Activated CD8-positive, alpha-beta memory T cell treated with anti-CD3 and anti-CD28 coated beads, Interleukin-2, amount 10 ng/mL, durations not matched to agents 7 days and 5 days (primary cell): ENCODE measurements around the gene ONECUT3. TPM values are rescaled to one million over a fixed set of nuclear protein-coding genes. Genes with fewer than 3 reads are reported as not detected.
"Not testable (repeated sequence)": the region's sequence is repeated elsewhere in the genome, so short reads cannot be mapped to it uniquely, and the experiment has no call there.

Experiments
- ATAC-seq: fragments of 150-1000 bp; cut with Tn5 transposase; one replicate; pipeline ENCODE4 v1.10.0; 2021; ENCODE audit warnings: moderate library complexity
- CTCF ChIA-PET: fragments of 350-600 bp; sonication (Branson Sonifier 250); formaldehyde crosslinking; loops from one replicate; lab custom pipeline; 2021; ENCODE audit warnings: antibody characterized with exemption; lab: Charles Lee
- DNase-seq: peaks from one replicate; pipeline ENCODE4 v3.0.0-alpha.2; 2020
- H3K27ac Mint-ChIP-seq: one replicate; pipeline ENCODE4 v1.8.0; 2021; ENCODE audit warnings: mild to moderate bottlenecking, mixed read lengths
- H3K27me3 Mint-ChIP-seq: one replicate; pipeline ENCODE4 v1.8.0; 2021; ENCODE audit warnings: mixed read lengths
- H3K36me3 Mint-ChIP-seq: one replicate; pipeline ENCODE4 v1.8.0; 2021; ENCODE audit warnings: mild to moderate bottlenecking, mixed read lengths
- H3K4me1 Mint-ChIP-seq: one replicate; pipeline ENCODE4 v1.8.0; 2021; ENCODE audit warnings: mixed read lengths
- H3K4me3 Mint-ChIP-seq: one replicate; pipeline ENCODE4 v1.8.0; 2021; ENCODE audit warnings: mild to moderate bottlenecking, moderate library complexity, mixed read lengths
- H3K9me3 Mint-ChIP-seq: one replicate; pipeline ENCODE4 v1.8.0; 2022; ENCODE audit warnings: low read depth, mixed read lengths
- total RNA-seq, 2 experiments: library from RNA; stranded (reverse); gene quantifications; one replicate each; pipeline ENCODE4 v1.2.3, GENCODE V29; 2021

ONECUT3 gene
- total RNA-seq: not detected

- no peak within 1 kb of the TSS for H3K27ac Mint-ChIP-seq
- no peak within 1 kb of the TSS for H3K4me3 Mint-ChIP-seq
- H3K4me1 Mint-ChIP-seq: peaks cover 14% of the 10 kb centered on the region
- H3K9me3 Mint-ChIP-seq: no peaks in the 10 kb centered on the region
- H3K27me3 Mint-ChIP-seq: peaks cover 68% of the 10 kb centered on the region
- ATAC-seq: no peak
- CTCF ChIA-PET: no interaction called here
- DNase-seq: no peak
- H3K36me3 Mint-ChIP-seq: peaks cover 2% of the 10 kb centered on the region
Measured at GRCh38 chr19:1752757-1753728, at the start of gene ONECUT3. Gene ONECUT3 (plus strand): TSS chr19:1753506. CDS start chr19:1753663, 157 bp downstream.

DNA sequence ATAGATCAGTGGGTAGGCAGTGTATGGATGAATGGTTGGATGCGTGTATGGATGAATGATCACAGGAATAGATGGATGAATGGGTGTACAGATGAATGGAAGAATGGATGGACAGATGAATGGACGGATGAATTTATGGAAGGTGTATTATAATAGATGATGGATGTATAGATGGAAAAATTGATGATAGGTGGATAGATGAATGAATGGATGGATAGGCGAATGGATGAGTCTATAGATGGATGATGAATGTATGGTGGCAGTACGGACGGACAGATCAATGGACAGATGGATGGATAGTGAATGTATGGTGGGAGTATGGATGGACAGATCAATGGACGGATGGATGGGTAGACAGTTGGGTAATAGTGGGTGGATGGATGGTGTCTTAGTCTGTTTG, 49.0 kb upstream of the ONECUT3 start:
- CTCF ChIA-PET: no interaction called here
- peaks cover 24% of the 10 kb centered on the region for H3K27me3 Mint-ChIP-seq
- no peaks in the 10 kb centered on the region for H3K36me3 Mint-ChIP-seq
- no peak overlapping the region for H3K4me3 Mint-ChIP-seq
- no peak overlapping the region for H3K27ac Mint-ChIP-seq
- ATAC-seq (no peak), DNase-seq (no peak)
- H3K4me1 Mint-ChIP-seq: peaks cover 12% of the 10 kb centered on the region
- no peaks in the 10 kb centered on the region for H3K9me3 Mint-ChIP-seq

GRCh38 chr19:1705367-1705766, 47.9 kb upstream of the ONECUT3 start:
- H3K9me3 Mint-ChIP-seq: no peaks in the 10 kb centered on the region
- CTCF ChIA-PET: no interaction called here
- DNase-seq (no peak), ATAC-seq (no peak)
- no peaks in the 10 kb centered on the region for H3K36me3 Mint-ChIP-seq
- no peak overlapping the region for H3K4me3 Mint-ChIP-seq
- peaks cover 32% of the 10 kb centered on the region for H3K27me3 Mint-ChIP-seq
- H3K27ac Mint-ChIP-seq: no peak overlapping the region
- peaks cover 12% of the 10 kb centered on the region for H3K4me1 Mint-ChIP-seq

- ATAC-seq, CTCF ChIA-PET, H3K36me3 Mint-ChIP-seq, H3K27ac Mint-ChIP-seq, H3K4me3 Mint-ChIP-seq, H3K9me3 Mint-ChIP-seq, H3K4me1 Mint-ChIP-seq, DNase-seq: not testable (repeated sequence)
- H3K27me3 Mint-ChIP-seq: peaks cover 23% of the 10 kb centered on the region
Measured at GRCh38 chr19:1706646-1707045, 46.7 kb upstream of the ONECUT3 start.

DNA sequence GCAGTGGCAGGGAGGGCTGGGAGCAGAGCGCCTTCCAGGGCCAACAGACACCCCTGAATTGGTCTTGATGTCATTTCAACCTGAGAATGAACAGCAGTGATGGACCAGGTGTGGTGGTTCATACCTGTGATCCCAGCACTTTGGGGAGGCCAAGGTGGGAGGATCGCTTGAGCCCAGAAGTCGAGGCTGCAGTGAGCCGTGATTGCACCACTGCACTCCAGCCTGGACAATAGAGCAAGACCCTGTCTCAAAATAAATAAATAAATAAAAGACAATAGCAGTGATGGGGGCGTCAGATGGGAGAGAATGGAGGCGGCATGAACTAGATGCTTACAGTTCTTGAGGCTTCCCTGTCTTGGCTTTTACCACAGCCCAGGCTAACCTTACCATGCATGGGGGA, 46.1 kb upstream of the ONECUT3 start:
- DNase-seq (no peak), ATAC-seq (no peak)
- no peak overlapping the region for H3K4me3 Mint-ChIP-seq
- H3K36me3 Mint-ChIP-seq: no peaks in the 10 kb centered on the region
- H3K27me3 Mint-ChIP-seq: peaks cover 17% of the 10 kb centered on the region
- H3K4me1 Mint-ChIP-seq: no peaks in the 10 kb centered on the region
- H3K9me3 Mint-ChIP-seq: no peaks in the 10 kb centered on the region
- CTCF ChIA-PET: no interaction called here
- H3K27ac Mint-ChIP-seq: no peak overlapping the region

DNA sequence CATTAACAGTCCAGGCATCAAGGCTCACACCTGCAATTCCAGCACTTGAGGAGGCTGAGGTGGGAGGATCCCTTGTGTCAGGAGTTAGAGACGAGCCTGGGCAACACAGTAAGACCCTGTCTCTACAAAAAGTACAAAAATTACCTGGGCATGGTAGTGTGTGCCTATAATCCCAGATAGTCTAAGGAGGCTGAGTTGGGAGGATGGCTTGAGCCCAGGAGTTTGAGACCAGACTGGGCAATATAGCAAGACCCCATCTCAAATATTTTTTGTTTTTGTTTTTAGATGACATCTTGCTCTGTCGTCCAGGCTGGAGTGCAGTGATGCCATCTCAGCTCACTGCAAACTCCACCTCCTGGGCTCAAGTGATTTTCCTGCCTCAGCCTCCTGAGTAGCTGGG, 40.1 kb upstream of the ONECUT3 start:
- H3K27me3 Mint-ChIP-seq: peaks cover 27% of the 10 kb centered on the region
- H3K36me3 Mint-ChIP-seq: no peaks in the 10 kb centered on the region
- no peaks in the 10 kb centered on the region for H3K9me3 Mint-ChIP-seq
- no peak overlapping the region for H3K4me3 Mint-ChIP-seq
- DNase-seq: no peak
- H3K27ac Mint-ChIP-seq: no peak overlapping the region
- CTCF ChIA-PET: no interaction called here
- no peak for ATAC-seq
- no peaks in the 10 kb centered on the region for H3K4me1 Mint-ChIP-seq

GRCh38 chr19:1715540-1715939, 37.8 kb upstream of the ONECUT3 start:
- ATAC-seq (no peak), DNase-seq (no peak)
- Mint-ChIP-seq H3K4me1 (no peaks in the 10 kb centered on the region), H3K36me3 (no peaks in the 10 kb centered on the region), H3K27me3 (peaks cover 27% of the 10 kb centered on the region), H3K4me3 (no peak overlapping the region), H3K9me3 (no peaks in the 10 kb centered on the region), H3K27ac (no peak overlapping the region)
- CTCF ChIA-PET: interaction anchor here (0.9 kb wide), 1 partner anchor 169 kb away, joined by 3 read pairs; no protein-coding TSS in a partner anchor

GRCh38 chr19:1717200-1717969, 35.9 kb upstream of the ONECUT3 start:
- Mint-ChIP-seq H3K27me3 (peaks cover 34% of the 10 kb centered on the region), H3K36me3 (no peaks in the 10 kb centered on the region), H3K4me1 (no peaks in the 10 kb centered on the region), H3K4me3 (no peak overlapping the region), H3K27ac (no peak overlapping the region), H3K9me3 (no peaks in the 10 kb centered on the region)
- DNase-seq (no peak), ATAC-seq (no peak)
- CTCF ChIA-PET: no interaction called here

GRCh38 chr19:1717970-1718264, 35.4 kb upstream of the ONECUT3 start:
- no peak for ATAC-seq
- no peak overlapping the region for H3K4me3 Mint-ChIP-seq
- H3K4me1 Mint-ChIP-seq: no peaks in the 10 kb centered on the region
- no peaks in the 10 kb centered on the region for H3K9me3 Mint-ChIP-seq
- no peaks in the 10 kb centered on the region for H3K36me3 Mint-ChIP-seq
- H3K27ac Mint-ChIP-seq: no peak overlapping the region
- H3K27me3 Mint-ChIP-seq: peaks cover 38% of the 10 kb centered on the region
- CTCF ChIA-PET: no interaction called here
- no peak for DNase-seq

GRCh38 chr19:1718420-1719291, 34.6 kb upstream of the ONECUT3 start:
- H3K4me1 Mint-ChIP-seq: no peaks in the 10 kb centered on the region
- no peak overlapping the region for H3K4me3 Mint-ChIP-seq
- H3K27ac Mint-ChIP-seq: no peak overlapping the region
- ATAC-seq: no peak
- no peaks in the 10 kb centered on the region for H3K9me3 Mint-ChIP-seq
- CTCF ChIA-PET: interaction anchor here (0.5 kb wide), 1 partner anchor 56 kb away, joined by 3 read pairs; no protein-coding TSS in a partner anchor
- DNase-seq: no peak
- peaks cover 42% of the 10 kb centered on the region for H3K27me3 Mint-ChIP-seq
- H3K36me3 Mint-ChIP-seq: no peaks in the 10 kb centered on the region

DNA sequence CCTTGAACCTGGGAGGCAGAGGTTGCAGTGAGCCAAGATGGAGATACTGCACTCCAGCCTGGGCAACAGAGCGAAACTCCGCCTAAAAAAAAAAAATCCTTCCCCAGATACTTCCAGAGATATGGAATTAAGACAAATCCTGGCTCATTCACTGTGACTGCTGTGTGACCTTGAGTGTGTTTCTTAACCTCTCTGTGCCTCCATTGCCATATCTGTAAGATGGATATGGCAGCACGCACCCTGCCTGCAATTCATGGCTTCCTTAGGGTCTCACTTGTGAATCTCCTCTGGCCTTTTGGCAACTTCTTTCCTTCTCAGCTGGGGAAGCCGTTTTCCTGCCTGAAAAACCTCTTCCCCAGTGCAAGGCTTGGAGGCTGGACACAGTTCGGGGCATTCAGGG, 33.8 kb upstream of the ONECUT3 start:
- Mint-ChIP-seq H3K36me3 (no peaks in the 10 kb centered on the region), H3K4me3 (no peak overlapping the region), H3K4me1 (no peaks in the 10 kb centered on the region), H3K27me3 (peaks cover 44% of the 10 kb centered on the region), H3K27ac (no peak overlapping the region), H3K9me3 (no peaks in the 10 kb centered on the region)
- DNase-seq (no peak), ATAC-seq (no peak)
- CTCF ChIA-PET: interaction anchor here (0.6 kb wide), 1 partner anchor 53 kb away, joined by 3 read pairs; no protein-coding TSS in a partner anchor

DNA sequence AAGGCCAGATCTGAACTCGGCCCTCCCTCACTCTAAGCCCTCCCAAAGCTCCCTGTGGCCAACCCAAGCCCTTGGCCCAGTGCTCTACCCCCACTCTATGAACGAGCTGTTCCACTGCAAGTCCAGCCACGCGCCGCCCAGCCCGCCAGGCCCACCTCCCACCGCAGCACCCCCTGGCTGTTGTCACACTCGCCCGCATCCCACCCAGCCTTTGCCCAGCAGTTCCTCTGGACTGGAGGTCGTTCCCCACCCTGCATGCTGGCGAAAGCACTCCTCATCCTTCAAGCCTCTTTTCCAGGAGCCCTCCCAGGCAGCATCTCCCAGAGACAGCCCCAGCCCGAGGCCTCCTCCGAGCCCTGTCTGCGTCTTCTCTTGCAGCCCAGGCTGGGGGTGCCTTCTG, 33.1 kb upstream of the ONECUT3 start:
- H3K4me3 Mint-ChIP-seq: no peak overlapping the region
- H3K4me1 Mint-ChIP-seq: no peaks in the 10 kb centered on the region

More for the DNA sequence above, 33.1 kb upstream of the ONECUT3 start:
- H3K9me3 Mint-ChIP-seq: no peaks in the 10 kb centered on the region
- ATAC-seq (no peak), DNase-seq (no peak)
- no peak overlapping the region for H3K27ac Mint-ChIP-seq
- CTCF ChIA-PET: no interaction called here
- H3K27me3 Mint-ChIP-seq: peaks cover 48% of the 10 kb centered on the region
- no peaks in the 10 kb centered on the region for H3K36me3 Mint-ChIP-seq
